Measurements from ENCODE around the gene UNC79.

UNC79 gene

GRCh38 chr14:93643127-93643526 lies 212.4 kb downstream of the UNC79 start:
- Histone ChIP-seq H3K4me1 (ENCODE audit: insufficient read depth, low read length, severe bottlenecking) (no peaks in the 10 kb centered on the region), H3K4me2 (ENCODE audit: low read length) (no peak overlapping the region), H3K79me2 (ENCODE audit: insufficient read depth, low read length) (no peaks in the 10 kb centered on the region), H3K9ac (ENCODE audit: low read length) (no peak overlapping the region), H3K27ac (ENCODE audit: low read depth, low read length, poor library complexity, severe bottlenecking) (no peak overlapping the region), H3F3A (ENCODE audit: insufficient read depth, low read length) (no peaks in the 10 kb centered on the region), H4K20me1 (ENCODE audit: insufficient read depth, low read length) (no peaks in the 10 kb centered on the region), H3K4me3 (ENCODE audit: low read depth, low read length, poor library complexity, severe bottlenecking) (no peak overlapping the region), H3K36me3 (ENCODE audit: insufficient read depth, low read length) (no peaks in the 10 kb centered on the region), H2AFZ (ENCODE audit: low read length) (no peak overlapping the region), H3K27me3 (ENCODE audit: insufficient read depth, low read length) (no peaks in the 10 kb centered on the region), H3K9me3 (ENCODE audit: low read length) (no peaks in the 10 kb centered on the region), H3K9me2 (ENCODE audit: low read depth, low read length) (no peaks in the 10 kb centered on the region)
- TF ChIP-seq EZH2 (IDR thresholded peaks at IDR 0.05; ENCODE audit: borderline replicate concordance, low read length) (no peak), CTCF (IDR thresholded peaks at IDR 0.05; ENCODE audit: low read length) (no peak)

DNA sequence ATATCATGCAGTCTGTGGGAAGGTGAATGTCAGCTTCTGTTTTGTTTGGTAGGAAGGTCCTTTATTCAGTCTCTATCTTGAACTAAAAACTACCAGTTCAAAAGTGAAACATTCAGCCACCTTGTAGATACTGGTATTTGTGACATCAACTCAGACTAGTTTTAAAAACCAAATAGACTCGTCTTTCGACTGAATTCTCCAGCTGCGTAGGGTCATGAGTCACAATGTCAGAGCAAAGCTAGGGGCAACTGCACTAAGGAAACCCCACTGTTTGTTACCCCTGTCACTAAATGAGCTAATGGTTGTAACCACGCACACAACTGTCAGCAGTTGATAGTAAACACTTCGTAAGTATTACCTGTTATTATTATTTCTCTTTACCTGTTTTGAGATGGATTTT lies 212.9 kb downstream of the UNC79 start:
- H4K20me1 ChIP-seq (ENCODE audit: insufficient read depth, low read length) = no peaks in the 10 kb centered on the region
- H3K79me2 ChIP-seq (ENCODE audit: insufficient read depth, low read length) = no peaks in the 10 kb centered on the region
- TF ChIP-seq CTCF (IDR thresholded peaks at IDR 0.05; ENCODE audit: low read length) (no peak), EZH2 (IDR thresholded peaks at IDR 0.05; ENCODE audit: borderline replicate concordance, low read length) (no peak)
- no peaks in the 10 kb centered on the region for H3K36me3 ChIP-seq (ENCODE audit: insufficient read depth, low read length)
- no peak overlapping the region for H3K4me2 ChIP-seq (ENCODE audit: low read length)
- H3K9ac ChIP-seq (ENCODE audit: low read length) = no peak overlapping the region
- no peak overlapping the region for H3K4me3 ChIP-seq (ENCODE audit: low read depth, low read length, poor library complexity, severe bottlenecking)
- no peaks in the 10 kb centered on the region for H3K27me3 ChIP-seq (ENCODE audit: insufficient read depth, low read length)
- H3K27ac ChIP-seq (ENCODE audit: low read depth, low read length, poor library complexity, severe bottlenecking) = no peak overlapping the region
- no peaks in the 10 kb centered on the region for H3K4me1 ChIP-seq (ENCODE audit: insufficient read depth, low read length, severe bottlenecking)
- H3F3A ChIP-seq (ENCODE audit: insufficient read depth, low read length) = no peaks in the 10 kb centered on the region
- H2AFZ ChIP-seq (ENCODE audit: low read length) = no peak overlapping the region
- H3K9me2 ChIP-seq (ENCODE audit: low read depth, low read length) = no peaks in the 10 kb centered on the region
- H3K9me3 ChIP-seq (ENCODE audit: low read length) = no peaks in the 10 kb centered on the region

DNA sequence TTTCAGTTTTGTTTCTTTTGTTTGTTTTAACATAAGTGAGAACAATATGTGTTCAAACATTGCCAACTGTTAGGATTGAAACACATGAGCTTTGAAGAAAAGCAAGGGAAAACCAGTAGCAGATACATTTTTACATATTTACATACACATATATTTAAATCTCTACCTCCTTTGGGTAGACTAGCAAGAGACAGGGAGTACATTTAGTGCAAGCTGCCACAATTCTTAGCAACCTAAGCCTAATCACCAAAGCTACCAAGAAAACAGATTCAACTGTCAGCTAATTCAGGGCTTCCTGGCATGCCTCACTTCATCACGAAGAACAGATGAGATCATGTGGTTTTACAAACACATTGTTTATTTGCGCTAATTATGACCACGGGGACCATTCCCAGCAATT lies 214.5 kb downstream of the UNC79 start:
- H3K79me2 ChIP-seq (ENCODE audit: insufficient read depth, low read length) = no peaks in the 10 kb centered on the region
- TF ChIP-seq EZH2 (IDR thresholded peaks at IDR 0.05; ENCODE audit: borderline replicate concordance, low read length) (no peak), CTCF (IDR thresholded peaks at IDR 0.05; ENCODE audit: low read length) (no peak)
- no peaks in the 10 kb centered on the region for H3K4me1 ChIP-seq (ENCODE audit: insufficient read depth, low read length, severe bottlenecking)
- H2AFZ ChIP-seq (ENCODE audit: low read length) = no peak overlapping the region
- no peak overlapping the region for H3K4me2 ChIP-seq (ENCODE audit: low read length)
- no peak overlapping the region for H3K4me3 ChIP-seq (ENCODE audit: low read depth, low read length, poor library complexity, severe bottlenecking)
- H3K27ac ChIP-seq (ENCODE audit: low read depth, low read length, poor library complexity, severe bottlenecking) = no peak overlapping the region
- H4K20me1 ChIP-seq (ENCODE audit: insufficient read depth, low read length) = no peaks in the 10 kb centered on the region
- H3K9ac ChIP-seq (ENCODE audit: low read length) = no peak overlapping the region
- H3F3A ChIP-seq (ENCODE audit: insufficient read depth, low read length) = no peaks in the 10 kb centered on the region
- no peaks in the 10 kb centered on the region for H3K9me2 ChIP-seq (ENCODE audit: low read depth, low read length)
- no peaks in the 10 kb centered on the region for H3K36me3 ChIP-seq (ENCODE audit: insufficient read depth, low read length)
- no peaks in the 10 kb centered on the region for H3K9me3 ChIP-seq (ENCODE audit: low read length)
- no peaks in the 10 kb centered on the region for H3K27me3 ChIP-seq (ENCODE audit: insufficient read depth, low read length)

Data from OCI-LY1 (cell line).